Progenitor cell of endocrine pancreas (in vitro differentiated cells): Measurements from ENCODE around the gene SLAIN1. TPM values are rescaled to one million over a fixed set of nuclear protein-coding genes. Genes with fewer than 3 reads are reported as not detected.

Experiments
- DNase-seq: peaks from one replicate; pipeline ENCODE4 v3.0.0; 2021; ENCODE audit warnings: low spot score; ENCODE audit not compliant: unreplicated experiment
- H3K27ac Mint-ChIP-seq: 2 replicates; pipeline ENCODE4 v1.8.0; 2021; ENCODE audit warnings: mild to moderate bottlenecking, moderate library complexity, mixed read lengths
- H3K27me3 Mint-ChIP-seq: 2 replicates; pipeline ENCODE4 v1.8.0; 2021; ENCODE audit warnings: mixed read lengths
- H3K36me3 Mint-ChIP-seq: 2 replicates; pipeline ENCODE4 v1.8.0; 2022; ENCODE audit warnings: mixed read lengths; ENCODE audit not compliant: insufficient read depth
- H3K4me1 Mint-ChIP-seq: 2 replicates; pipeline ENCODE4 v1.8.0; 2021; ENCODE audit warnings: low read depth, mixed read lengths
- H3K4me3 Mint-ChIP-seq: 2 replicates; pipeline ENCODE4 v1.8.0; 2021; ENCODE audit warnings: low read depth, mild to moderate bottlenecking, moderate library complexity, mixed read lengths
- H3K9me3 Mint-ChIP-seq: 2 replicates; pipeline ENCODE4 v1.8.0; 2021; ENCODE audit warnings: low read depth, mixed read lengths
- total RNA-seq: library from RNA; stranded (reverse); gene quantifications from 2 replicates; pipeline ENCODE4 v1.2.1, GENCODE V29; 2021
- TF ChIP-seq, protein P1 (sequence below): fragments of 200-600 bp; sonication (generic); IDR thresholded peaks from one replicate; pipeline ENCODE4 v1.5.0; 2021; ENCODE audit warnings: antibody characterized with exemption, mild to moderate bottlenecking; ENCODE audit not compliant: unreplicated experiment

Gene SLAIN1
- total RNA-seq, 1 donor from 2014 or later = 46.3 TPM

DNA sequence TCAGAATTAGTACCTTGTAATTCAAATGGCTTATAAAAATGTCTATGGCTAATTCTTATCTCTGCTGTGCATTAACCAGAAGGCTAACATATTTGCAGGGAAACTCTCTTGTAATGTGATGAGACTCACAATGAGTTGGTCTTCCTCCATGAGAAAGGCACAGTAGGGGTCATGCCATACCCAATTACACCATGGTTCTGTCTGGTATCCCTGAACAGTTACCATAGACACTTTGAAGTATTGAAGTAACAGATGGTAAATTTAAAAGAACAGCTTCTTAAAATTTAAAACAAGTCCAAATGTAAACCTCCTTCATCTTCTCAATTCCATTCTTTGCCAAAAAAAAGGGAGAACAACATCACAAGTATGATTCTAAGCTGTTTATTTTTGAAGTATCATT is 22.6 kb upstream of the SLAIN1 start:
- Mint-ChIP-seq H3K4me1 (no peaks in the 10 kb centered on the region), H3K4me3 (no peak overlapping the region), H3K27ac (no peak overlapping the region), H3K9me3 (peaks cover 20% of the 10 kb centered on the region), H3K36me3 (no peaks in the 10 kb centered on the region), H3K27me3 (no peaks in the 10 kb centered on the region)
- TF ChIP-seq, protein P1, sequence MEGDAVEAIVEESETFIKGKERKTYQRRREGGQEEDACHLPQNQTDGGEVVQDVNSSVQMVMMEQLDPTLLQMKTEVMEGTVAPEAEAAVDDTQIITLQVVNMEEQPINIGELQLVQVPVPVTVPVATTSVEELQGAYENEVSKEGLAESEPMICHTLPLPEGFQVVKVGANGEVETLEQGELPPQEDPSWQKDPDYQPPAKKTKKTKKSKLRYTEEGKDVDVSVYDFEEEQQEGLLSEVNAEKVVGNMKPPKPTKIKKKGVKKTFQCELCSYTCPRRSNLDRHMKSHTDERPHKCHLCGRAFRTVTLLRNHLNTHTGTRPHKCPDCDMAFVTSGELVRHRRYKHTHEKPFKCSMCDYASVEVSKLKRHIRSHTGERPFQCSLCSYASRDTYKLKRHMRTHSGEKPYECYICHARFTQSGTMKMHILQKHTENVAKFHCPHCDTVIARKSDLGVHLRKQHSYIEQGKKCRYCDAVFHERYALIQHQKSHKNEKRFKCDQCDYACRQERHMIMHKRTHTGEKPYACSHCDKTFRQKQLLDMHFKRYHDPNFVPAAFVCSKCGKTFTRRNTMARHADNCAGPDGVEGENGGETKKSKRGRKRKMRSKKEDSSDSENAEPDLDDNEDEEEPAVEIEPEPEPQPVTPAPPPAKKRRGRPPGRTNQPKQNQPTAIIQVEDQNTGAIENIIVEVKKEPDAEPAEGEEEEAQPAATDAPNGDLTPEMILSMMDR = no peak
- no peak for DNase-seq

DNA sequence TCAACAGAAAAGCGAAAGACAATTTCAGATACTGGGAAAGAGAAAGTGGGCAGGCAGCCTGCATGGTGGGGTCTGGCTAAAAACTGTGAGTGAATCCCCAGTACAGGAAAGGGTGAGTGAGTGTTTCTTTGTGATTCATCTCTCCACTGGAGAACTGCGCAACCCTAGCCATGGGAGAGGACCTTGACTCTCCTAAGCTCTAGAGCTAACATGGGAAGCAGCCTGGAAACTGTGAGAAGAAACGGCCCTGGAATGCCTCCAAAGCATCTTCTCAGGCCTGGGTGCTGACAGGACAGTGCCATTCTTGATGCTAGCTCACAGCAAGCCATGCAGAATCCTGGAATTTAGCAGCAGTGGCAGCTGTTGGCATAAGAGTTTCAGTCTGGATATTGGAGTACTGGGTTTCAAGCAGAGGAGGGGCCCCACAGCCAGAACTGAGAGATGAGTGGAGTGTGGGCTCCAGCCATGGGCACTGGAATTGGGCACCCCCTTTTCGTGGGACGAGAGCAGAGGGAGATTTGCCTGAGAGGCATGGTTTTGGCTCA is 18.7 kb upstream of the SLAIN1 start:
- H3K27me3 Mint-ChIP-seq = no peaks in the 10 kb centered on the region
- no peaks in the 10 kb centered on the region for H3K36me3 Mint-ChIP-seq
- DNase-seq = no peak
- H3K9me3 Mint-ChIP-seq = peaks cover 2% of the 10 kb centered on the region
- H3K27ac Mint-ChIP-seq = no peak overlapping the region
- no peak overlapping the region for H3K4me3 Mint-ChIP-seq
- TF ChIP-seq, protein P1 = no peak
- H3K4me1 Mint-ChIP-seq = no peaks in the 10 kb centered on the region

DNA sequence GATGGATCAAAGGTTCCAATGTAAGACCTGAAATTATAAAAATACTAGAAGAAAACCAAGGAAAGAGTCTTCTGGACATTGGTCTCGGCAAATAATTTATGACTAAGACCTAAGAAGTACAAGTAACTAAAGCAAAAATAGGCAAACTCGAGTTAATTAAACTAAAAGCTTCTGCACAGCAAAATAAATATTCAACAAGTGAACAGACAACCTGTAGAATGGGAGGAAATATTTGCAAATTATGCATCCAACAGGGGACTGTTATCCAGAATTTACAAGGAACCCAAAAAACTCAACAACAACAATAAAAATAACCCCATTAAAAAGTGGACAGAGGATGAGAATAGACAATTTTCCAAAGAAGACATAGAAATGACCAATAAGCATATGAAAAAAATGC is 9.7 kb upstream of the SLAIN1 start:
- peaks cover 10% of the 10 kb centered on the region for H3K4me1 Mint-ChIP-seq
- no peak overlapping the region for H3K4me3 Mint-ChIP-seq
- no peak overlapping the region for H3K27ac Mint-ChIP-seq
- DNase-seq = no peak
- H3K36me3 Mint-ChIP-seq = no peaks in the 10 kb centered on the region
- peaks cover 17% of the 10 kb centered on the region for H3K9me3 Mint-ChIP-seq
- H3K27me3 Mint-ChIP-seq = no peaks in the 10 kb centered on the region
- TF ChIP-seq, protein P1 = no peak

DNA sequence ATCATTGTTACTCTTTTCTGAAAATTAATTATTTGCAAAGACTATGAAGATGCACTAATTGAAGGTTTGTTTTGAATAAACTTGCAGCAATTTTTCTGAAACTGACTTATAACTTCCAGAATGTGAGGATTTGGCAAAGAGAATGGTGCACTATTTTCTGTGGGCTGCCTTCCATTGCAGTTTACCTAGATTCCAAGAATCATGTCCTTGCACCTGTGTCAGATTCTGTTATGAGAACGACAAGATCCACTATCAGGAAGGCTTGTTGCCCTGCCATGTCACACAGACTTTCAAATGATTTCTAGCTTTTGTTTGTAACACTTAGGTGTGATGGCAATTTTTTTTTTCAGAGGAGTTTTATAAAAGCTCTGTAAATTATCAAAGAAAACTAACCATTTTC is 5.6 kb upstream of the SLAIN1 start:
- H3K36me3 Mint-ChIP-seq = no peaks in the 10 kb centered on the region

DNA sequence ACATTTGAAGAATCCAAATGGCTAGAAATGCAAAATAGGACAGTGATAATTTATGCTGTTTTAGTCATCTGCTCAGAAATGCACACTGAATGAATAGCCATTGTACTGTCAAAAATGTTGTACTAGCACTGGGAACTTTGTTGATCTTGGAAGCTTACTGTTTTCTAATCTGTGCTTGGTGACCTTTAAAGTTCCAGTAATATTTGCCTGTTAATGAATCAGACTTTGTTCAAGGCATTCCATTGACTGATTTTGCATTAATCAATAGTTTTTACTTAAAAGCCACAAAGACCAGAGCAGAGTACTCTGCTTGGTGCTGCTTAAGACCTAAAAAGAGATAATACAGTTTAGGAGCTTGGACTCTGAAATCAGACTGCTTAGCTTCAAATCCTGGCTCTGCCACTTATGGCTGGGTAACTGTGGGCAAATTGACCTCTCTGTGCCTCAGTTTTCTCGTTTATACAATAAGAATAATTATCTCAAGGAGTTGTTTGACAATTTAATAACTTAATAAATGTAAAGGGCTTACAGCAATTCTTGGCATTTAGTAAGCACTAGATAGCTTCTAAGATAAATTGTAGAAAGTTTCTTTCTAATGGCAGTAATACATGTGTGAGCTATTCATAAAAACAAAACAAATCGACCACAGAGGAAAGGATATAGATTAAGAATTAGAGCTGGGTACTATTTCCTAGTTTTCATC is 4.6 kb upstream of the SLAIN1 start:
- H3K4me1 Mint-ChIP-seq = peaks cover 28% of the 10 kb centered on the region
- no peaks in the 10 kb centered on the region for H3K36me3 Mint-ChIP-seq
- no peak for DNase-seq
- peak overlapping the region; percentile 5 for H3K4me3 Mint-ChIP-seq
- no peak overlapping the region for H3K27ac Mint-ChIP-seq
- peaks cover under 1% of the 10 kb centered on the region for H3K9me3 Mint-ChIP-seq
- TF ChIP-seq, protein P1 = no peak
- peaks cover 13% of the 10 kb centered on the region for H3K27me3 Mint-ChIP-seq

More for the DNA sequence above, 5.6 kb upstream of the SLAIN1 start:
- Mint-ChIP-seq H3K4me1 (peaks cover 26% of the 10 kb centered on the region), H3K4me3 (no peak overlapping the region), H3K27ac (no peak overlapping the region), H3K9me3 (peaks cover 11% of the 10 kb centered on the region), H3K27me3 (peaks cover 10% of the 10 kb centered on the region)
- DNase-seq = no peak
- TF ChIP-seq, protein P1 = no peak
